ENCODE data around the gene VAV2.

DNA sequence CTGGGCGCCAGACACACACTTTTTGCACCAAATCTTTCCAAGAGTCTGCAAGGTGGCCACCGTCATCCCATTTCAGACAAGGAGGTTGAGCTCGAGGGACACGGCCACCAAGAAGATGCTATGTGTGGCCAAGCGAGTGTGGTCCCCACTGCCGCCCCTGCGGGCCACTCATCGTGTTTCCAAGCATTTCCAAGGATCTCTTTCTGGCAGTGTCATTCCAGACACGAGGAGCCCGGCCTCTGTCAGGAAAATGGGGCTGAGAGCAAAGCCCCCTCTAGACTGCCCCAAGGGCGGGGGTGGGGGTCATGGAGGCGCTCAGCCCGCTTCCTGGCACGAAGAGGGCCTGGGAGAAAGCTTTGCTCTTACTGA is 10.6 kb downstream of the VAV2 start:
- TF ChIP-seq GLIS3 (CRISPR knock-in tag; IDR thresholded peaks at IDR 0.05) (no peak), ESRRG (CRISPR knock-in tag; IDR thresholded peaks at IDR 0.05) (no peak), RARB (CRISPR knock-in tag; IDR thresholded peaks at IDR 0.05) (no peak), TOX (CRISPR knock-in tag; IDR thresholded peaks at IDR 0.05; ENCODE audit: borderline replicate concordance) (no peak), ARNTL (CRISPR knock-in tag; IDR thresholded peaks at IDR 0.05; ENCODE audit: borderline replicate concordance, low read depth) (no peak)
